Measurements from ENCODE around the gene DNAJC16.

The DNAJC16 gene

DNA sequence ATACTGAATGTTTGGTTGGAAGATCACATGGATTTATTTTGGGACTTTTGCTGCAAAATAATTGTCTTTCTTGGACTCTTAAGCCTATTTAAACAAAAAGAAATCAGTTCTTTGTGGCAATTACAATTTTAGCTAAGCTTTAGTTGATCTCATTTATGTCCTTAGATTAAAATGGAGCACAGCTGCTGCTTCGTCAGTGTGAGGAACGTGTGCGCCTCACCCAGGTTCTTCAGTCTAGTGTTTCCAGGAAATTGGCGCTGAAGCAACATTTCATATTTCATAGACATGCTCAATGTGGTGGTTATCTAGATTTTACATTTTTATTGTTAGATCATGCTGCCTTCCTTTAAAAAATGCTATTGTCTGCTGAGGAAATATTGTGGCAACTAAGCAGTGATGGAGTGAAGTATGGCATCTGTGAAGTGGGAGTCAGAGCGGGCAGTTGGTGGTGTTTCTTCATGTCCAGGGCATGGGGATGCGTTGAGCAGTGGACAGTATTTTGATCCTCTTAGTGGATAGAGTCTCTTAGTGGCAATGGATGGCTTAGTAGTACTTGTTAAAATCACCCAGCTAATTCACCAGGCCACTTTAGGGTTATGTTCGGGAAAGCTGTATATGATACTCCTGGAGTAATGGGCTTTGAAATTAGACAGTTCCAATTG, 96.2 kb downstream of the DNAJC16 start:
- DNase-seq, result no peak

DNA sequence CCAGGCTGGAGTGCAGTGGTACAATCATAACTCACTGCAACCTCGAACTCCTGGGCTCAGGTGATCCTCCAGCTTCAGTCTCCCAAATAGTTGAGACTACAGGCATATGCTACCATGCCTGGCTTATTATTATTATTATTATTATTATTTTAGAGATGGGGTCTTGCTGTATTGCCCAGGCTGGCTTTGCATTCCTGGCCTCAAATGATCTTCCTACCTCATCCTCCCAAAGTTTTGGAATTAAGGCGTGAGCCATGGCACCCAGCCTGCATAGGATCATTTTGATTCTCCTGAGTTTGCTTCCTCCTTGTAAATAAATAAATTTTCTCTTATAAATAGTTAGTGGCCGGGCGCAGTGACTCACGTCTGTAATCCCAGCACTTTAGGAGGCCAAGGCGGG, 96.8 kb downstream of the DNAJC16 start:
- DNase-seq, result no peak

- DNase-seq, result no peak
Measured at GRCh38 chr1:15624133-15624714, 97.6 kb downstream of the DNAJC16 start.

- DNase-seq, result no peak
Measured at GRCh38 chr1:15625056-15625917, 98.6 kb downstream of the DNAJC16 start.

Data from inflammatory macrophage treated with lipopolysaccharide for 1 hour (primary cell).